Activated naive CD8-positive, alpha-beta T cell treated with anti-CD3 and anti-CD28 coated beads for 36 hours (primary cell): ENCODE results near the gene THAP4. TPM values are rescaled to one million over a fixed set of nuclear protein-coding genes. Genes with fewer than 3 reads are reported as not detected.

ENCODE experiments used
- DNase-seq: peaks from one replicate; pipeline ENCODE4 v3.0.0; 2021
- H3K27ac Mint-ChIP-seq: one replicate; pipeline ENCODE4 v1.8.0; 2022; ENCODE audit warnings: mild to moderate bottlenecking, moderate library complexity, mixed read lengths
- H3K27me3 Mint-ChIP-seq: one replicate; pipeline ENCODE4 v1.8.0; 2022; ENCODE audit warnings: mild to moderate bottlenecking, mixed read lengths
- H3K36me3 Mint-ChIP-seq: one replicate; pipeline ENCODE4 v1.8.0; 2021; ENCODE audit warnings: mild to moderate bottlenecking, mixed read lengths
- H3K4me1 Mint-ChIP-seq: one replicate; pipeline ENCODE4 v1.8.0; 2021; ENCODE audit warnings: mixed read lengths
- H3K4me3 Mint-ChIP-seq: one replicate; pipeline ENCODE4 v1.8.0; 2022; ENCODE audit warnings: mild to moderate bottlenecking, moderate library complexity, mixed read lengths
- H3K9me3 Mint-ChIP-seq: one replicate; pipeline ENCODE4 v1.8.0; 2022; ENCODE audit warnings: mixed read lengths
- total RNA-seq, 2 experiments: library from RNA; stranded (reverse); gene quantifications; one replicate each; pipeline ENCODE4 v1.2.3, GENCODE V29; 2021

Gene THAP4
- total RNA-seq, 2 experiments from 2014 or later = 54.8 to 55.0 TPM

- H3K27ac Mint-ChIP-seq = no peak overlapping the region
- no peak overlapping the region for H3K4me3 Mint-ChIP-seq
- H3K4me1 Mint-ChIP-seq = peaks cover 4% of the 10 kb centered on the region
- H3K27me3 Mint-ChIP-seq = peaks cover 41% of the 10 kb centered on the region
- H3K9me3 Mint-ChIP-seq = peaks cover 1% of the 10 kb centered on the region
- no peak for DNase-seq
- peaks cover 2% of the 10 kb centered on the region for H3K36me3 Mint-ChIP-seq
Measured at GRCh38 chr2:241551998-241552737, 84.8 kb downstream of the THAP4 start.

DNA sequence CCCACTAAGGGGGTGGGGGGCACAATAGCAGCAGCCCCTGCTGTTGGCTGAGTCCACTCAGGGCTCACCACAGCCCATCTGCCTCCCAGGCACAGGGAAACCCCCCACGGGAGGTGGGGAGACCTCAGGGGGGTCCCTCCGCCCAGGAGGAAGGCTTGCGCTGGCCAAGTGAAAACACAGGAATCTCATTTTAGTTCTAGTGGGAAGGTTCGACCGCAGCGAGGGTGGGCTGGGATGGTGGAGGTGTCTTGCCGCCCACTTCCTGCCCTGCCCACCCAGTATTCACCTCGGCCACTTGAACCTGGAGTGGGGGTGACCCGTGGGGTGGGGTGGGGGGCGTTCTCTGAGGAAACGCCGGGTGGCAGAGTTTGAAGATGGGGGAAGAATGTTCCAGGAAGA lies 85.4 kb downstream of the THAP4 start:
- Mint-ChIP-seq H3K36me3 (peaks cover 2% of the 10 kb centered on the region), H3K9me3 (peaks cover under 1% of the 10 kb centered on the region), H3K27me3 (peaks cover 35% of the 10 kb centered on the region), H3K4me1 (peaks cover 4% of the 10 kb centered on the region), H3K4me3 (no peak overlapping the region), H3K27ac (no peak overlapping the region)
- DNase-seq = no peak

- DNase-seq = no peak
- Mint-ChIP-seq H3K9me3 (no peaks in the 10 kb centered on the region), H3K36me3 (peaks cover 2% of the 10 kb centered on the region), H3K4me3 (no peak overlapping the region), H3K4me1 (peaks cover 4% of the 10 kb centered on the region), H3K27ac (no peak overlapping the region), H3K27me3 (peaks cover 34% of the 10 kb centered on the region)
Measured at GRCh38 chr2:241550616-241551580, 86.1 kb downstream of the THAP4 start.

GRCh38 chr2:241548451-241548835 lies 88.5 kb downstream of the THAP4 start:
- H3K27me3 Mint-ChIP-seq = peaks cover 25% of the 10 kb centered on the region
- H3K27ac Mint-ChIP-seq = no peak overlapping the region
- no peaks in the 10 kb centered on the region for H3K36me3 Mint-ChIP-seq

GRCh38 chr2:241547781-241548450 lies 89.0 kb downstream of the THAP4 start:
- no peak overlapping the region for H3K27ac Mint-ChIP-seq
- DNase-seq = no peak
- H3K4me1 Mint-ChIP-seq = no peaks in the 10 kb centered on the region
- peaks cover 30% of the 10 kb centered on the region for H3K27me3 Mint-ChIP-seq
- H3K4me3 Mint-ChIP-seq = no peak overlapping the region
- H3K9me3 Mint-ChIP-seq = no peaks in the 10 kb centered on the region
- no peaks in the 10 kb centered on the region for H3K36me3 Mint-ChIP-seq

More at GRCh38 chr2:241548451-241548835, 88.5 kb downstream of the THAP4 start:
- DNase-seq = no peak
- Mint-ChIP-seq H3K4me3 (no peak overlapping the region), H3K4me1 (no peaks in the 10 kb centered on the region), H3K9me3 (no peaks in the 10 kb centered on the region)

DNA sequence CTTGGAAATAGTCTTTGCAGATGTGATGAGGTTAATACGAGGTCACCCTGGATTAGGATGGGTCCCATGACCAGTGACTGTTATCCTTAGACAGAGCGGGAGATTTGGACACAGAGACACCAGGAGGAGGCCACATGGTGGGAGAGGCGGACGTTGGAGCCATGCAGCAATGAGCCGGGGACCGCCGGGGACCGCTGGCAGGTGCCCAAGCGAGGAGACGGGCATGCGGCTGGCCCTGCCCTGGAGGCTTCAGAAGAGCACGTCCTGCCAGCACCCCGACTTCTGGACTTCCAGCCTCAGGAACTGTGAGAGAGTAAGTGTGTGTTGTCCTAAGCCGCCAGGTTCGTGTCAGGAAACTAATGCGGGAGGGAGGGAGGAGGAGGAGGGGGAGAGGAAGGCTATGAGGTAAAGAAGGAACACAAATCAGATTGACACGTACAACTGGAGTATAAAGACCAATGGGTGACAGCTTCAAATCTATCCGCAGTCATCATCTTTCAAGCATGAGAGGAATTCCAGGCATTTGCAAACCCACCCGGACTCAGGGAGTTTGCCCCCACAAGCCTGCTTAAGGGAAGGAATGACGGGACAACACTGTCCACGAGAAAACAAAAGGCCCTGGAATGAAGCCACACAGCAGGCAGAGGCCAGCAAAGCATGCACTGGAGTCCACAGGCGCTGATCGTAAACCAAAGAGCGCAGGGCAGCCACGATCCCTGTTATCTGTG lies 90.0 kb downstream of the THAP4 start:
- no peaks in the 10 kb centered on the region for H3K9me3 Mint-ChIP-seq
- H3K27ac Mint-ChIP-seq = no peak overlapping the region

GRCh38 chr2:241545523-241546473 lies 91.2 kb downstream of the THAP4 start:
- H3K4me3 Mint-ChIP-seq = no peak overlapping the region
- no peaks in the 10 kb centered on the region for H3K9me3 Mint-ChIP-seq
- H3K36me3 Mint-ChIP-seq = no peaks in the 10 kb centered on the region
- peaks cover 23% of the 10 kb centered on the region for H3K27me3 Mint-ChIP-seq
- H3K27ac Mint-ChIP-seq = no peak overlapping the region
- DNase-seq = no peak
- H3K4me1 Mint-ChIP-seq = no peaks in the 10 kb centered on the region

More for the DNA sequence above, 90.0 kb downstream of the THAP4 start:
- Mint-ChIP-seq H3K4me1 (no peaks in the 10 kb centered on the region), H3K27me3 (peaks cover 31% of the 10 kb centered on the region), H3K36me3 (no peaks in the 10 kb centered on the region), H3K4me3 (no peak overlapping the region)
- DNase-seq = no peak

- H3K4me3 Mint-ChIP-seq = no peak overlapping the region
- no peak for DNase-seq
- peaks cover 30% of the 10 kb centered on the region for H3K27me3 Mint-ChIP-seq
- no peaks in the 10 kb centered on the region for H3K4me1 Mint-ChIP-seq
- H3K36me3 Mint-ChIP-seq = no peaks in the 10 kb centered on the region
- no peak overlapping the region for H3K27ac Mint-ChIP-seq
- no peaks in the 10 kb centered on the region for H3K9me3 Mint-ChIP-seq
Measured at GRCh38 chr2:241545106-241545505, 91.9 kb downstream of the THAP4 start.

- Mint-ChIP-seq H3K4me1 (no peaks in the 10 kb centered on the region), H3K27ac (no peak overlapping the region), H3K27me3 (peaks cover 27% of the 10 kb centered on the region), H3K4me3 (no peak overlapping the region), H3K36me3 (no peaks in the 10 kb centered on the region), H3K9me3 (no peaks in the 10 kb centered on the region)
- DNase-seq = no peak
Measured at GRCh38 chr2:241542278-241542605, 94.7 kb downstream of the THAP4 start.

DNA sequence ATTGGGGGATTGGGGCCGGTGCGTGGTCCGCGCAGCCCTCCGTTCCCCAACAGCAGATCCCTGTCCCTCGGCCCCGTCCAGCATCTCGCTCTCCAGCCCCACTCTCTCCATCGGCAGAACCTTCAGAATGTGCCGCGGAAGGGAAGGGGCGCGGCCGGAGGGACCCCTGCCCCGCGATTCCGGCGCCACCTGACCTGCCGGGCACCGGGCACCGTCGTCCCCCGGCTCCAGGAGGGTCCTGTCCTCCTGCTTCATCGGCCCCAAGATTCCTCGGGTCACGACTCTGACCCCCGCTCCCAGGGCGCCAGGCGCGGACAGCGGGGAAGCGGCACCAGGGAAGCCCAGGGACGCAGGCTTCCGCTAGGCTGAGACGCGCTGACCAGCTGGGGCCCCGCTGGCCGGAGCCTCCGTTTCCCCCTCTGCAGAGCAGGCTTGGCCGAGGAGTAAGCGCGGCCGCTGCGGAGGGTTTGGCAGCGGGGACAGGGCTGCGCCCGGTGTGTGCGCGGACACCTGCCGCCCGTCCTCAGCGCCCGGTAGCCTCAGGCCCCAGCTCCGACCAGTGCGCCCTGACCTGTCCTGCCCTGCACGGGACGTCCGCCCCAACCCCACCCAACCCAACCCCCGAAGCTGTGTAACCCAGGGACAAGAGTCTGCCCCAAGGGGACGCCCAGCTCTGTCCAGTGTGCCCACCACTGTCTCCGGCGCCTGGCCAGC lies 95.2 kb downstream of the THAP4 start:
- no peak overlapping the region for H3K4me3 Mint-ChIP-seq
- H3K27me3 Mint-ChIP-seq = peaks cover 27% of the 10 kb centered on the region
- no peaks in the 10 kb centered on the region for H3K9me3 Mint-ChIP-seq
- DNase-seq = no peak
- no peaks in the 10 kb centered on the region for H3K36me3 Mint-ChIP-seq
- H3K27ac Mint-ChIP-seq = no peak overlapping the region
- no peaks in the 10 kb centered on the region for H3K4me1 Mint-ChIP-seq

- Mint-ChIP-seq H3K4me1 (no peaks in the 10 kb centered on the region), H3K27me3 (peaks cover 27% of the 10 kb centered on the region), H3K27ac (no peak overlapping the region), H3K4me3 (peak overlapping the region; percentile 35), H3K36me3 (no peaks in the 10 kb centered on the region), H3K9me3 (no peaks in the 10 kb centered on the region)
- peak; percentile 73 for DNase-seq
Measured at GRCh38 chr2:241540771-241541561, 96.0 kb downstream of the THAP4 start.

DNA sequence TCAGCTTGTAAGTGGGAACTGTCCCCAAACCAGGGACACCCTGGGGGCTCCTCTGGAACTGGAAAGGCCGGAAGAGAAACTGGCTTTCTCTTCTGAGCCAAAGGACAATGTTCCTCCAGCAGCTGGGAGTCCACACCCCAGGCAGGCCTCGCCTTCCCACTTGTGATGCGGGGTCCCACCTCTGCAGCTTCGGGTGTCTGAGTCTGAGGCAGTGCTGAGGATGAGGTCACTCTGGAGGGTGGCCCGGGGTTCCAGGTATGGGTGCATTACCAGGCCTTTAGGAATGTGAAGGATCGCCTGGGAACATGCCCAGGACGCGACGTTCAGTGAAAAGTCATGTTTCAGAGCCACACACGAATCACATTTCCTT lies 96.6 kb downstream of the THAP4 start:
- H3K9me3 Mint-ChIP-seq = no peaks in the 10 kb centered on the region
- DNase-seq = no peak
- no peaks in the 10 kb centered on the region for H3K36me3 Mint-ChIP-seq
- H3K27ac Mint-ChIP-seq = no peak overlapping the region
- no peaks in the 10 kb centered on the region for H3K4me1 Mint-ChIP-seq
- peaks cover 27% of the 10 kb centered on the region for H3K27me3 Mint-ChIP-seq
- H3K4me3 Mint-ChIP-seq = no peak overlapping the region
